Trophoblast cell (in vitro differentiated cells and primary cell): ENCODE data around the gene CP.

ENCODE experiments used
- DNase-seq, 2 donors: peaks; one replicate each; pipeline ENCODE4 v3.0.0-alpha.2; 2016
- H2AFZ ChIP-seq: 2 replicates; pipeline ENCODE4 v1.6.1; 2013; ENCODE audit warnings: low read length, moderate library complexity, mild to moderate bottlenecking; ENCODE audit not compliant: insufficient read depth, poor library complexity
- H2AK5ac ChIP-seq: 2 replicates; pipeline ENCODE4 v1.6.1; 2013; ENCODE audit warnings: mild to moderate bottlenecking, low read length
- H2BK120ac ChIP-seq: 2 replicates; pipeline ENCODE4 v1.6.1; 2013; ENCODE audit warnings: low read length, mild to moderate bottlenecking, moderate library complexity; ENCODE audit not compliant: insufficient read depth, poor library complexity
- H2BK12ac ChIP-seq: 2 replicates; pipeline ENCODE4 v1.6.1; 2013; ENCODE audit warnings: mild to moderate bottlenecking, low read length, moderate library complexity
- H2BK5ac ChIP-seq: 2 replicates; pipeline ENCODE4 v1.6.1; 2013; ENCODE audit warnings: low read length, low read depth, moderate library complexity, mild to moderate bottlenecking; ENCODE audit not compliant: poor library complexity
- H3K14ac ChIP-seq: 2 replicates; pipeline ENCODE4 v1.6.1; 2013; ENCODE audit warnings: mild to moderate bottlenecking, low read length
- H3K18ac ChIP-seq: 2 replicates; pipeline ENCODE4 v1.6.1; 2013; ENCODE audit warnings: mild to moderate bottlenecking, low read length
- H3K23ac ChIP-seq: 2 replicates; pipeline ENCODE4 v1.6.1; 2013; ENCODE audit warnings: low read length
- H3K27ac ChIP-seq: 2 replicates; pipeline ENCODE4 v1.5.1; 2013; ENCODE audit warnings: low read depth, mild to moderate bottlenecking, inconsistent platforms, low read length, moderate library complexity
- H3K27me3 ChIP-seq: 2 replicates; pipeline ENCODE4 v1.6.1; 2013; ENCODE audit warnings: inconsistent platforms, mild to moderate bottlenecking, low read length, moderate library complexity; ENCODE audit not compliant: insufficient read depth
- H3K36me3 ChIP-seq, 2 experiments: 1 replicate in 1 of 2; 2 replicates in 1 of 2; pipeline ENCODE4 v1.6.1; 2013; ENCODE audit warnings: low read length in 2 of 2, mild to moderate bottlenecking in 2 of 2, moderate library complexity in 1 of 2; ENCODE audit not compliant: insufficient read depth in 2 of 2, control insufficient read depth in 1 of 2
- H3K4ac ChIP-seq: 2 replicates; pipeline ENCODE4 v1.6.1; 2013; ENCODE audit warnings: low read depth, mild to moderate bottlenecking, low read length, moderate library complexity
- H3K4me1 ChIP-seq, 2 experiments: 1 replicate in 1 of 2; 2 replicates in 1 of 2; pipeline ENCODE4 v1.6.1; 2013; ENCODE audit warnings: low read length in 2 of 2, mild to moderate bottlenecking in 2 of 2, moderate library complexity in 1 of 2; ENCODE audit not compliant: insufficient read depth in 2 of 2, control insufficient read depth in 1 of 2
- H3K4me2 ChIP-seq: 2 replicates; pipeline ENCODE4 v1.6.1; 2013; ENCODE audit warnings: inconsistent platforms, mild to moderate bottlenecking, low read length, moderate library complexity
- H3K4me3 ChIP-seq: 2 replicates; pipeline ENCODE4 v1.5.1; 2013; ENCODE audit warnings: mild to moderate bottlenecking, low read depth, low read length, inconsistent platforms
- H3K79me1 ChIP-seq: one replicate; pipeline ENCODE4 v1.6.1; 2013; ENCODE audit warnings: low read length
- H3K79me2 ChIP-seq: 2 replicates; pipeline ENCODE4 v1.6.1; 2013; ENCODE audit warnings: low read length, mild to moderate bottlenecking; ENCODE audit not compliant: control insufficient read depth, insufficient read depth, poor library complexity
- H3K9ac ChIP-seq: 2 replicates; pipeline ENCODE4 v1.6.1; 2013; ENCODE audit warnings: mild to moderate bottlenecking, low read length
- H3K9me3 ChIP-seq: 2 replicates; pipeline ENCODE4 v1.6.1; 2013; ENCODE audit warnings: low read depth, mild to moderate bottlenecking, control low read depth, inconsistent platforms, low read length; ENCODE audit not compliant: insufficient read depth
- H4K12ac ChIP-seq: 2 replicates; pipeline ENCODE4 v1.6.1; 2013; ENCODE audit warnings: low read depth, mild to moderate bottlenecking, low read length, moderate library complexity
- H4K8ac ChIP-seq: 2 replicates; pipeline ENCODE4 v1.6.1; 2013; ENCODE audit warnings: low read depth, mild to moderate bottlenecking, low read length, moderate library complexity
- H4K91ac ChIP-seq: one replicate; pipeline ENCODE4 v1.6.1; 2013; ENCODE audit warnings: low read depth, mild to moderate bottlenecking, low read length, moderate library complexity
- WGBS: extraction: QIAGEN DNeasy Blood & Tissue Kit; methylation state at CpG from one replicate; pipeline ENCODE4 v1.1.7; 2013; ENCODE audit warnings: missing lambda C conversion rate; ENCODE audit not compliant: insufficient read length, insufficient coverage; ENCODE audit errors: extremely low coverage; 5-methylcytosine and 5-hydroxymethylcytosine counted together

CP gene

GRCh38 chr3:149235599-149236424 is 14.2 kb upstream of the CP start:
- Histone ChIP-seq H3K4me3 (no peak overlapping the region), H2BK5ac (no peak overlapping the region), H3K4me1 (peaks cover 12 to 13% of the 10 kb centered on the region in 2 experiments), H3K36me3 (no peaks in the 10 kb centered on the region), H3K18ac (no peak overlapping the region), H3K27me3 (no peaks in the 10 kb centered on the region), H3K27ac (no peak overlapping the region), H2BK120ac (no peak overlapping the region), H2BK12ac (peak overlapping the region; percentile 13), H3K14ac (no peak overlapping the region), H4K12ac (no peak overlapping the region), H3K4me2 (no peak overlapping the region), H3K23ac (no peak overlapping the region), H3K79me2 (no peaks in the 10 kb centered on the region), H3K4ac (no peak overlapping the region), H2AK5ac (no peak overlapping the region), H3K9ac (no peak overlapping the region), H4K91ac (no peak overlapping the region), H3K9me3 (no peaks in the 10 kb centered on the region), H2AFZ (no peak overlapping the region), H4K8ac (no peak overlapping the region), H3K79me1 (peaks cover 3% of the 10 kb centered on the region)
- no peak for DNase-seq
- no CpG with 5 or more reads among the region's 4 CpGs for WGBS

GRCh38 chr3:149234671-149235245 is 13.1 kb upstream of the CP start:
- H2BK12ac ChIP-seq: no peak overlapping the region
- no peaks in the 10 kb centered on the region for H3K36me3 ChIP-seq
- no peak overlapping the region for H3K27ac ChIP-seq
- H2BK120ac ChIP-seq: no peak overlapping the region
- no peaks in the 10 kb centered on the region for H3K27me3 ChIP-seq
- H4K91ac ChIP-seq: peak overlapping the region; percentile 7
- no peak overlapping the region for H3K4me2 ChIP-seq
- no peaks in the 10 kb centered on the region for H3K9me3 ChIP-seq
- H3K79me1 ChIP-seq: peaks cover 3% of the 10 kb centered on the region
- no peak overlapping the region for H2AFZ ChIP-seq
- H3K14ac ChIP-seq: no peak overlapping the region
- no peak overlapping the region for H3K4ac ChIP-seq
- H4K8ac ChIP-seq: no peak overlapping the region
- H2AK5ac ChIP-seq: no peak overlapping the region
- H4K12ac ChIP-seq: no peak overlapping the region
- H3K9ac ChIP-seq: no peak overlapping the region
- peaks cover 12 to 13% of the 10 kb centered on the region in 2 experiments for H3K4me1 ChIP-seq
- no peak overlapping the region for H3K23ac ChIP-seq
- H3K18ac ChIP-seq: no peak overlapping the region
- no peak for DNase-seq
- H2BK5ac ChIP-seq: no peak overlapping the region
- WGBS: no CpG with 5 or more reads among the region's 5 CpGs
- H3K79me2 ChIP-seq: no peaks in the 10 kb centered on the region
- no peak overlapping the region for H3K4me3 ChIP-seq

- no CpG with 5 or more reads among the region's 4 CpGs for WGBS
- no peaks in the 10 kb centered on the region for H3K36me3 ChIP-seq
- no peak overlapping the region for H2BK120ac ChIP-seq
- no peaks in the 10 kb centered on the region for H3K9me3 ChIP-seq
- H3K79me2 ChIP-seq: no peaks in the 10 kb centered on the region
- H3K23ac ChIP-seq: no peak overlapping the region
- H3K9ac ChIP-seq: no peak overlapping the region
- H3K79me1 ChIP-seq: peaks cover 3% of the 10 kb centered on the region
- no peak overlapping the region for H2AFZ ChIP-seq
- no peak overlapping the region for H3K14ac ChIP-seq
- no peak overlapping the region for H3K4ac ChIP-seq
- no peak overlapping the region for H3K27ac ChIP-seq
- no peaks in the 10 kb centered on the region for H3K27me3 ChIP-seq
- DNase-seq: peak in 1 of 2 donors; percentile 27
- H2AK5ac ChIP-seq: no peak overlapping the region
- no peak overlapping the region for H3K4me3 ChIP-seq
- no peak overlapping the region for H3K4me2 ChIP-seq
- H2BK12ac ChIP-seq: no peak overlapping the region
- no peak overlapping the region for H2BK5ac ChIP-seq
- H4K8ac ChIP-seq: no peak overlapping the region
- no peak overlapping the region for H4K91ac ChIP-seq
- H4K12ac ChIP-seq: no peak overlapping the region
- no peak overlapping the region for H3K18ac ChIP-seq
- peaks cover 12 to 13% of the 10 kb centered on the region in 2 experiments for H3K4me1 ChIP-seq
Observed at GRCh38 chr3:149233323-149233722, 11.7 kb upstream of the CP start.

GRCh38 chr3:149231871-149232270 is 10.2 kb upstream of the CP start:
- no peak overlapping the region for H2AFZ ChIP-seq
- no peak overlapping the region for H3K23ac ChIP-seq
- no peak overlapping the region for H4K12ac ChIP-seq
- H2BK5ac ChIP-seq: no peak overlapping the region
- H3K4ac ChIP-seq: no peak overlapping the region
- no peak overlapping the region for H3K9ac ChIP-seq
- H3K27ac ChIP-seq: no peak overlapping the region
- no peak overlapping the region for H3K4me3 ChIP-seq
- no peaks in the 10 kb centered on the region for H3K36me3 ChIP-seq
- H3K79me1 ChIP-seq: peaks cover 3% of the 10 kb centered on the region
- H3K27me3 ChIP-seq: no peaks in the 10 kb centered on the region
- peaks cover 12 to 13% of the 10 kb centered on the region in 2 experiments for H3K4me1 ChIP-seq
- H3K79me2 ChIP-seq: no peaks in the 10 kb centered on the region
- no peak overlapping the region for H3K18ac ChIP-seq
- DNase-seq: peak; percentile 26 to 70
- H3K4me2 ChIP-seq: no peak overlapping the region
- no peaks in the 10 kb centered on the region for H3K9me3 ChIP-seq
- H2AK5ac ChIP-seq: no peak overlapping the region
- H2BK120ac ChIP-seq: no peak overlapping the region
- no peak overlapping the region for H4K8ac ChIP-seq
- WGBS: no CpG with 5 or more reads among the region's 2 CpGs
- H2BK12ac ChIP-seq: peak overlapping the region; percentile 87
- peak overlapping the region; percentile 75 for H3K14ac ChIP-seq
- H4K91ac ChIP-seq: peak overlapping the region; percentile 59
